HG03575 (cell line): Measurements from ENCODE around the gene SH3BGR.

Source experiments
- ATAC-seq: cut with Tn5 transposase; IDR thresholded peaks from one replicate; pipeline ENCODE4 v1.9.1; 2021; ENCODE audit not compliant: unreplicated experiment, insufficient number of reproducible peaks, low FRiP score; ENCODE audit errors: extremely low read depth

SH3BGR gene

GRCh38 chr21:39453571-39454179 lies 1.9 kb downstream of the SH3BGR start:
- ATAC-seq, result no peak

- no peak for ATAC-seq
Observed at GRCh38 chr21:39454949-39455668, 3.3 kb downstream of the SH3BGR start.

- no peak for ATAC-seq
Observed at GRCh38 chr21:39456665-39457064, 4.9 kb downstream of the SH3BGR start.

- ATAC-seq, result no peak
Observed at GRCh38 chr21:39461419-39461818, 9.6 kb downstream of the SH3BGR start.

- ATAC-seq, result no peak
Observed at GRCh38 chr21:39463308-39463707, 11.5 kb downstream of the SH3BGR start.

GRCh38 chr21:39466584-39466983 lies 14.8 kb downstream of the SH3BGR start:
- ATAC-seq, result no peak

- no peak for ATAC-seq
Observed at GRCh38 chr21:39467746-39468145, 16.0 kb downstream of the SH3BGR start.

- no peak for ATAC-seq
Observed at GRCh38 chr21:39468559-39468958, 16.8 kb downstream of the SH3BGR start.

GRCh38 chr21:39471598-39471997 lies 19.8 kb downstream of the SH3BGR start:
- ATAC-seq, result no peak

- ATAC-seq, result no peak
Observed at GRCh38 chr21:39472786-39473185, 21.0 kb downstream of the SH3BGR start.

GRCh38 chr21:39474611-39475010 lies 22.8 kb downstream of the SH3BGR start:
- no peak for ATAC-seq

- no peak for ATAC-seq
Observed at GRCh38 chr21:39479164-39479813, 27.5 kb downstream of the SH3BGR start.

GRCh38 chr21:39479814-39480182 lies 28.0 kb downstream of the SH3BGR start:
- no peak for ATAC-seq

- no peak for ATAC-seq
Observed at GRCh38 chr21:39480271-39480670, 28.5 kb downstream of the SH3BGR start.

GRCh38 chr21:39481886-39482285 lies 30.1 kb downstream of the SH3BGR start:
- ATAC-seq, result no peak

GRCh38 chr21:39483917-39484316 lies 32.1 kb downstream of the SH3BGR start:
- no peak for ATAC-seq

GRCh38 chr21:39484711-39485276 lies 33.0 kb downstream of the SH3BGR start:
- no peak for ATAC-seq

GRCh38 chr21:39489380-39489924 lies 37.7 kb downstream of the SH3BGR start:
- no peak for ATAC-seq

- no peak for ATAC-seq
Observed at GRCh38 chr21:39499156-39499555, 47.4 kb downstream of the SH3BGR start.

GRCh38 chr21:39502631-39503030 lies 50.9 kb downstream of the SH3BGR start:
- ATAC-seq, result no peak
